HFFc6 (cell line): Measurements from ENCODE around the gene CARMIL3. TPM values are rescaled to one million over a fixed set of nuclear protein-coding genes. Genes with fewer than 3 reads are reported as not detected.

ENCODE experiments used
- DNase-seq: peaks from one replicate; pipeline ENCODE4 v3.0.0-alpha.2; 2018
- H3K27ac Mint-ChIP-seq: 2 replicates; pipeline ENCODE4 v1.8.0; 2020; ENCODE audit warnings: mild to moderate bottlenecking, mixed read lengths
- H3K27me3 Mint-ChIP-seq: 2 replicates; pipeline ENCODE4 v1.8.0; 2021; ENCODE audit warnings: mild to moderate bottlenecking, moderate library complexity, mixed read lengths; ENCODE audit not compliant: insufficient read depth
- H3K36me3 Mint-ChIP-seq: 2 replicates; pipeline ENCODE4 v1.8.0; 2021; ENCODE audit warnings: low read depth, mixed read lengths
- H3K4me1 Mint-ChIP-seq: 2 replicates; pipeline ENCODE4 v1.8.0; 2020; ENCODE audit warnings: low read depth, mixed read lengths
- H3K4me3 Mint-ChIP-seq: 2 replicates; pipeline ENCODE4 v1.8.0; 2020; ENCODE audit warnings: mild to moderate bottlenecking, moderate library complexity, mixed read lengths
- H3K9me3 Mint-ChIP-seq: 2 replicates; pipeline ENCODE4 v1.8.0; 2020; ENCODE audit warnings: mild to moderate bottlenecking, mixed read lengths
- total RNA-seq, 6 experiments: library from RNA; stranded (reverse); fragmentation: NEBNext Ultra II Directional; extraction: Animal tissue kit (Norgen Biotek cat#: 25700); gene quantifications; 2 replicates in 1 of 6; 3 replicates in 5 of 6; pipeline ENCODE4 v1.2.3, GENCODE V29; 2021
- TF ChIP-seq, protein P1 (sequence below): fragments of 200-600 bp; sonication (generic); IDR thresholded peaks from 2 replicates; pipeline ENCODE4 v1.5.0; 2021; ENCODE audit warnings: antibody characterized with exemption, mild to moderate bottlenecking

The CARMIL3 gene
- total RNA-seq, 6 experiments from 2014 or later: not detected

GRCh38 chr14:24113801-24114531 is 62.2 kb downstream of the CARMIL3 start:
- TF ChIP-seq, protein P1, sequence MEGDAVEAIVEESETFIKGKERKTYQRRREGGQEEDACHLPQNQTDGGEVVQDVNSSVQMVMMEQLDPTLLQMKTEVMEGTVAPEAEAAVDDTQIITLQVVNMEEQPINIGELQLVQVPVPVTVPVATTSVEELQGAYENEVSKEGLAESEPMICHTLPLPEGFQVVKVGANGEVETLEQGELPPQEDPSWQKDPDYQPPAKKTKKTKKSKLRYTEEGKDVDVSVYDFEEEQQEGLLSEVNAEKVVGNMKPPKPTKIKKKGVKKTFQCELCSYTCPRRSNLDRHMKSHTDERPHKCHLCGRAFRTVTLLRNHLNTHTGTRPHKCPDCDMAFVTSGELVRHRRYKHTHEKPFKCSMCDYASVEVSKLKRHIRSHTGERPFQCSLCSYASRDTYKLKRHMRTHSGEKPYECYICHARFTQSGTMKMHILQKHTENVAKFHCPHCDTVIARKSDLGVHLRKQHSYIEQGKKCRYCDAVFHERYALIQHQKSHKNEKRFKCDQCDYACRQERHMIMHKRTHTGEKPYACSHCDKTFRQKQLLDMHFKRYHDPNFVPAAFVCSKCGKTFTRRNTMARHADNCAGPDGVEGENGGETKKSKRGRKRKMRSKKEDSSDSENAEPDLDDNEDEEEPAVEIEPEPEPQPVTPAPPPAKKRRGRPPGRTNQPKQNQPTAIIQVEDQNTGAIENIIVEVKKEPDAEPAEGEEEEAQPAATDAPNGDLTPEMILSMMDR: no peak
- Mint-ChIP-seq H3K4me1 (peaks cover 19% of the 10 kb centered on the region), H3K36me3 (0 out of 2 replicates have a peak, but pooled peaks cover 6% of the 10 kb centered on the region), H3K27me3 (no peaks in the 10 kb centered on the region; the same call in 1 of the 2 replicates), H3K9me3 (no peaks in the 10 kb centered on the region), H3K4me3 (peak overlapping the region; percentile 97), H3K27ac (peak overlapping the region; percentile 99)
- peak; percentile 93 for DNase-seq

- Mint-ChIP-seq H3K9me3 (no peaks in the 10 kb centered on the region), H3K4me3 (peak within 1 kb of the TSS; percentile 97)
- TF ChIP-seq, protein P1: peak; percentile 42
Measured at GRCh38 chr14:24114532-24115421, 63.0 kb downstream of the CARMIL3 start, which contains the start of the genes DCAF11 and NRL. Gene DCAF11 (plus strand): TSS chr14:24114777. CDS start chr14:24115595, 818 bp downstream. Gene NRL (minus strand): TSS chr14:24114949. CDS start chr14:24082848, 32,101 bp downstream.

GRCh38 chr14:24115422-24116127 is 63.8 kb downstream of the CARMIL3 start:
- H3K27me3 Mint-ChIP-seq: no peaks in the 10 kb centered on the region; the same call in 1 of the 2 replicates
- H3K9me3 Mint-ChIP-seq: no peaks in the 10 kb centered on the region
- peak overlapping the region; percentile 99 for H3K27ac Mint-ChIP-seq
- TF ChIP-seq, protein P1: no peak
- peaks cover 17% of the 10 kb centered on the region for H3K4me1 Mint-ChIP-seq
- H3K4me3 Mint-ChIP-seq: peak overlapping the region; percentile 97
- no peak for DNase-seq
- 0 out of 2 replicates have a peak, but pooled peaks cover 6% of the 10 kb centered on the region for H3K36me3 Mint-ChIP-seq

More at GRCh38 chr14:24114532-24115421, 63.0 kb downstream of the CARMIL3 start, which contains the start of the genes DCAF11 and NRL:
- peak; percentile 100 for DNase-seq
- no peaks in the 10 kb centered on the region; the same call in 1 of the 2 replicates for H3K27me3 Mint-ChIP-seq
- H3K4me1 Mint-ChIP-seq: peaks cover 17% of the 10 kb centered on the region
- peak within 1 kb of the TSS; percentile 99 for H3K27ac Mint-ChIP-seq
- H3K36me3 Mint-ChIP-seq: 0 out of 2 replicates have a peak, but pooled peaks cover 6% of the 10 kb centered on the region

- no peaks in the 10 kb centered on the region; the same call in 1 of the 2 replicates for H3K27me3 Mint-ChIP-seq
- H3K4me1 Mint-ChIP-seq: peaks cover 17% of the 10 kb centered on the region
Measured at GRCh38 chr14:24116128-24116814, 64.5 kb downstream of the CARMIL3 start.

More at GRCh38 chr14:24116128-24116814, 64.5 kb downstream of the CARMIL3 start:
- TF ChIP-seq, protein P1: no peak
- Mint-ChIP-seq H3K27ac (no peak overlapping the region; the same call in 1 of the 2 replicates), H3K9me3 (no peaks in the 10 kb centered on the region), H3K4me3 (peak overlapping the region; percentile 97), H3K36me3 (0 out of 2 replicates have a peak, but pooled peaks cover 6% of the 10 kb centered on the region)
- no peak for DNase-seq
